ENCODE results near the gene TMEM170A. TPM values are rescaled to one million over a fixed set of nuclear protein-coding genes. Genes with fewer than 3 reads are reported as not detected.

Gene TMEM170A
- total and polyA plus RNA-seq, 2 of the 13 experiments (the other 11 are each of a cell fraction or from before 2014, with no cell fraction given): 35.7 to 39.7 TPM

GRCh38 chr16:75464122-75464918 lies at the start of gene TMEM170A (continued):
- TF ChIP-seq HNRNPLL (IDR thresholded peaks at IDR 0.05; ENCODE audit: low read depth, low read length, poor library complexity, severe bottlenecking) (peak; percentile 95), KLF12 (CRISPR knock-in tag; IDR thresholded peaks at IDR 0.05; ENCODE audit: borderline replicate concordance) (no peak), SMC3 (IDR thresholded peaks at IDR 0.05; ENCODE audit: low read length) (peak; percentile 72; the same call in 1 of the 2 replicates), POGK (CRISPR knock-in tag; conservative IDR thresholded peaks at IDR 0.05) (peak; percentile 96), ZNF572 (CRISPR knock-in tag; IDR thresholded peaks at IDR 0.05) (0 out of 2 replicates have a peak, but pooled peaks have one; percentile 83), RERE (CRISPR knock-in tag; IDR thresholded peaks at IDR 0.05; ENCODE audit: low read depth) (no peak; the same call in 1 of the 2 replicates), SNAPC4 (CRISPR knock-in tag; IDR thresholded peaks at IDR 0.05) (no peak; the same call in 1 of the 2 replicates), HINFP (CRISPR knock-in tag; IDR thresholded peaks at IDR 0.05; ENCODE audit: low read depth) (no peak; the same call in 1 of the 2 replicates), ESRRA (CRISPR knock-in tag; IDR thresholded peaks at IDR 0.05; ENCODE audit: low read depth) (no peak; the same call in none of the 2 replicates), PHF20 (CRISPR knock-in tag; IDR thresholded peaks at IDR 0.05) (peak; percentile 76), ZNF451 (CRISPR knock-in tag; IDR thresholded peaks at IDR 0.05) (peak; percentile 85), ZNF264 (CRISPR knock-in tag; IDR thresholded peaks at IDR 0.05) (no peak), ZNF205 (CRISPR knock-in tag; IDR thresholded peaks at IDR 0.05) (peak; percentile 94), ZNF781 (CRISPR knock-in tag; IDR thresholded peaks at IDR 0.05; ENCODE audit: borderline replicate concordance, not compliant biosample characterization) (no peak)
